Suprapubic skin (tissue), 4 donors: ENCODE measurements around the gene EEF1AKMT4. TPM values are rescaled to one million over a fixed set of nuclear protein-coding genes. Genes with fewer than 3 reads are reported as not detected.

Experiments
- DNase-seq, 2 donors: peaks; one replicate each; pipeline ENCODE4 v3.0.0-alpha.2; 2019; ENCODE audit warnings: low spot score in 2 of 2
- H3K27ac ChIP-seq: fragments of 200-600 bp; sonication (generic); one replicate; pipeline ENCODE4 v1.5.1; 2019
- H3K27me3 ChIP-seq: fragments of 200-600 bp; sonication (generic); one replicate; pipeline ENCODE4 v1.5.1; 2019
- H3K36me3 ChIP-seq: fragments of 200-600 bp; sonication (generic); one replicate; pipeline ENCODE4 v1.5.1; 2019
- H3K4me1 ChIP-seq: fragments of 200-600 bp; sonication (generic); one replicate; pipeline ENCODE4 v1.5.1; 2019
- H3K4me3 ChIP-seq: fragments of 200-600 bp; sonication (generic); one replicate; pipeline ENCODE4 v1.5.1; 2019; ENCODE audit warnings: mild to moderate bottlenecking
- H3K9me3 ChIP-seq: fragments of 200-600 bp; sonication (generic); one replicate; pipeline ENCODE4 v1.5.1; 2019
- EP300 ChIP-seq: sonication (generic); formaldehyde crosslinking; IDR thresholded peaks from one replicate; pipeline ENCODE4 v1.6.1; 2017; ENCODE audit warnings: antibody characterized with exemption
- POLR2A ChIP-seq, 2 donors: fragments of 450-650 bp; IDR thresholded peaks; one replicate each; pipeline ENCODE4 v1.6.1; 2017; ENCODE audit warnings: antibody characterized with exemption in 2 of 2, mild to moderate bottlenecking in 2 of 2, moderate library complexity in 2 of 2
- POLR2AphosphoS5 ChIP-seq, 3 donors: sonication (generic); formaldehyde crosslinking; IDR thresholded peaks; one replicate each; pipeline ENCODE4 v1.6.1; 2017; ENCODE audit warnings: antibody characterized with exemption in 3 of 3
- WGBS: methylation state at CpG from one replicate; pipeline ENCODE4 v1.1.5; 2018; 5-methylcytosine and 5-hydroxymethylcytosine counted together
- total RNA-seq, 4 donors: library from RNA; depleted of rRNA; stranded (reverse); fragments of >200 nt; gene quantifications; one replicate each; pipeline ENCODE4 v1.1.0, GENCODE V29; 2016
- TF ChIP-seq, protein P1 (sequence below), 2 donors: fragments of 200-600 bp in 1 of 2; fragments of 450-650 bp in 1 of 2; sonication (generic) in 1 of 2; IDR thresholded peaks; one replicate each; pipeline ENCODE4 v1.5.1; 2016 to 2019; ENCODE audit warnings: antibody characterized with exemption in 2 of 2, mild to moderate bottlenecking in 1 of 2, moderate library complexity in 1 of 2

EEF1AKMT4 gene
- total RNA-seq, 4 donors from 2014 or later = 4.3 to 11.8 (median 10.0) TPM

DNA sequence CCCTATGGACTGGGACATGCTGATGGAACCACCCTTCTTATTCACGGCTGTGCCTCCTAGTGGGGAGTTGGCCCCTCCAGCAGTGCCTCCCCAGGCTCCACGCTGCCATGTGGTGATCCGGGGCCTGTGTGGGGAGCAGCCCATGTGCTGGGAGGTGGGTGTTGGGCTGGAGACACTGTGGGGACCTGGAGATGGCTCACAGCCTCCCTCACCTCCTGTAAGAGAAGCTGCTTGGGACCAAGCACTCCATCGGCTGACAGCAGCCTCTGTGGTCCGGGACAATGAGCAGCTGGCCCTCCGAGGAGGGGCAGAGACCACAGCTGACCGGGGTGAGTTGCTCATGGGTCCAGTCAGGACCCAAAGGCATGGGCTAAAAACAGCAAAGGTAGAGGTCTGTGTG lies 9.8 kb upstream of the EEF1AKMT4 start:
- Histone ChIP-seq H3K9me3 (no peaks in the 10 kb centered on the region), H3K27ac (no peak overlapping the region), H3K4me3 (no peak overlapping the region), H3K27me3 (no peaks in the 10 kb centered on the region), H3K4me1 (peaks cover 8% of the 10 kb centered on the region), H3K36me3 (peaks cover 28% of the 10 kb centered on the region)
- TF ChIP-seq, protein P1, sequence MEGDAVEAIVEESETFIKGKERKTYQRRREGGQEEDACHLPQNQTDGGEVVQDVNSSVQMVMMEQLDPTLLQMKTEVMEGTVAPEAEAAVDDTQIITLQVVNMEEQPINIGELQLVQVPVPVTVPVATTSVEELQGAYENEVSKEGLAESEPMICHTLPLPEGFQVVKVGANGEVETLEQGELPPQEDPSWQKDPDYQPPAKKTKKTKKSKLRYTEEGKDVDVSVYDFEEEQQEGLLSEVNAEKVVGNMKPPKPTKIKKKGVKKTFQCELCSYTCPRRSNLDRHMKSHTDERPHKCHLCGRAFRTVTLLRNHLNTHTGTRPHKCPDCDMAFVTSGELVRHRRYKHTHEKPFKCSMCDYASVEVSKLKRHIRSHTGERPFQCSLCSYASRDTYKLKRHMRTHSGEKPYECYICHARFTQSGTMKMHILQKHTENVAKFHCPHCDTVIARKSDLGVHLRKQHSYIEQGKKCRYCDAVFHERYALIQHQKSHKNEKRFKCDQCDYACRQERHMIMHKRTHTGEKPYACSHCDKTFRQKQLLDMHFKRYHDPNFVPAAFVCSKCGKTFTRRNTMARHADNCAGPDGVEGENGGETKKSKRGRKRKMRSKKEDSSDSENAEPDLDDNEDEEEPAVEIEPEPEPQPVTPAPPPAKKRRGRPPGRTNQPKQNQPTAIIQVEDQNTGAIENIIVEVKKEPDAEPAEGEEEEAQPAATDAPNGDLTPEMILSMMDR (IDR thresholded peaks at IDR 0.05) = no peak
- TF ChIP-seq EP300 = no peak
- no peak for TF ChIP-seq POLR2A (IDR thresholded peaks at IDR 0.05)
- no peak for TF ChIP-seq POLR2AphosphoS5 (IDR thresholded peaks at IDR 0.05)
- no peak for DNase-seq
- 76% methylated on average over 4 of the region's 7 CpGs for WGBS

DNA sequence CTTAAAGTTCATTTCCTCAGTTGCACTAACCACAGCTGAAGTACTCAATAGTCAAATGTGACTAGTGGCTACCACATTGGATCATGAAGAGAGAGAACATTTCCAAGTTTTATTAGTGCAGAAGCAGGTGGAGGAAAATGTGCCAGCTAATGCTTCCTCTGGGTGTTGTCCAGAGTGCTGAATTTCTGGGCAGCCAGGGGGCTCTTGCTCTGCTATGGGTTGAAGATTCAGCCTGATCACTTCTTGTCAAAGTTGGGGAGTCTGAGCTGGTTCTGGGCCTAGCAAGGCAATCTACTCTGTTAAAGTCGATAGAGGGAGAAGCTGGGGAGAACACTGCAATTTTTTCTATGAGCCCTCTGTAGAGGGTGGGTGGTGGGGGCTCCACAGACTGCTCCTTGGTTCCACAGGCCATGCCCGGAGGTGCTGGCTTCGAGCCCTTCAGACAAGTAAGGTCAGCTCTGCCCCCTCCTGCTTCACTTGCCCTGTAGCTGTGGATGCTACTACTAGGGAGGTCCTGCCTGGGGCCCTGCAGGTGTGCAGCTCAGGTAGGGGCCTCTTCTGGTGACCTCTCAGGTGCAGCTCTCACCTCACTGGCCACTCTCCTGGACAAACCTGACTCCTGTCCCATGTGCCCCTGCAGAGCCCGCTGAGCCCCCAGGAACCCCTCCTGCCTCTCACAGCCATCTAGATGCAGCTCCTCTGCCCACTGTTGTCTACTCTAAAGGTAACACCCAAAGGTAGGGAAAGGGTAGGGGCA lies 8.9 kb upstream of the EEF1AKMT4 start:
- Histone ChIP-seq H3K27me3 (no peaks in the 10 kb centered on the region), H3K4me3 (no peak overlapping the region), H3K27ac (no peak overlapping the region), H3K4me1 (peaks cover 8% of the 10 kb centered on the region), H3K9me3 (no peaks in the 10 kb centered on the region), H3K36me3 (peaks cover 36% of the 10 kb centered on the region)
- no peak for DNase-seq
- 78% methylated on average over 4 of the region's 4 CpGs for WGBS
- TF ChIP-seq, protein P1 (IDR thresholded peaks at IDR 0.05) = no peak
- TF ChIP-seq POLR2A (IDR thresholded peaks at IDR 0.05) (no peak), POLR2AphosphoS5 (IDR thresholded peaks at IDR 0.05) (no peak)

DNA sequence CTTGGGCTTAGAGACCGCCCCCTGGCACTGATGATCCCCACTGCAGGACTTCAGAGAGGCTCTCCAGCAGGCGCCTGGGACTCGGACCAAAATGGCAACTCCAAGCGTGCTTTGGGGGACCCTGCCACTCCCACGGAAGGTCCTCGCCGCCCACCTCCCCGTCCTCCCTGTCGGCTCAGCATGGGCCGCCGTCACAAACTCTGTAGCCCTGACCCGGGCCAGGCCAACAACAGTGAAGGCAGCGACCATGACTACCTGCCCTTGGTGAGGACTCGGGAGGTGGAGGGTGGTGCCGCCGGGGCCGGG lies 8.4 kb upstream of the EEF1AKMT4 start:
- TF ChIP-seq EP300 (no peak), POLR2AphosphoS5 (IDR thresholded peaks at IDR 0.05) (no peak), POLR2A (IDR thresholded peaks at IDR 0.05) (no peak)
- TF ChIP-seq, protein P1 (IDR thresholded peaks at IDR 0.05) = no peak
- H3K4me3 ChIP-seq = no peak overlapping the region
- peaks cover 38% of the 10 kb centered on the region for H3K36me3 ChIP-seq
- WGBS = 36% methylated on average over 14 of the region's 17 CpGs
- H3K27me3 ChIP-seq = no peaks in the 10 kb centered on the region
- no peak for DNase-seq
- no peak overlapping the region for H3K27ac ChIP-seq
- H3K4me1 ChIP-seq = peaks cover 8% of the 10 kb centered on the region
- no peaks in the 10 kb centered on the region for H3K9me3 ChIP-seq

DNA sequence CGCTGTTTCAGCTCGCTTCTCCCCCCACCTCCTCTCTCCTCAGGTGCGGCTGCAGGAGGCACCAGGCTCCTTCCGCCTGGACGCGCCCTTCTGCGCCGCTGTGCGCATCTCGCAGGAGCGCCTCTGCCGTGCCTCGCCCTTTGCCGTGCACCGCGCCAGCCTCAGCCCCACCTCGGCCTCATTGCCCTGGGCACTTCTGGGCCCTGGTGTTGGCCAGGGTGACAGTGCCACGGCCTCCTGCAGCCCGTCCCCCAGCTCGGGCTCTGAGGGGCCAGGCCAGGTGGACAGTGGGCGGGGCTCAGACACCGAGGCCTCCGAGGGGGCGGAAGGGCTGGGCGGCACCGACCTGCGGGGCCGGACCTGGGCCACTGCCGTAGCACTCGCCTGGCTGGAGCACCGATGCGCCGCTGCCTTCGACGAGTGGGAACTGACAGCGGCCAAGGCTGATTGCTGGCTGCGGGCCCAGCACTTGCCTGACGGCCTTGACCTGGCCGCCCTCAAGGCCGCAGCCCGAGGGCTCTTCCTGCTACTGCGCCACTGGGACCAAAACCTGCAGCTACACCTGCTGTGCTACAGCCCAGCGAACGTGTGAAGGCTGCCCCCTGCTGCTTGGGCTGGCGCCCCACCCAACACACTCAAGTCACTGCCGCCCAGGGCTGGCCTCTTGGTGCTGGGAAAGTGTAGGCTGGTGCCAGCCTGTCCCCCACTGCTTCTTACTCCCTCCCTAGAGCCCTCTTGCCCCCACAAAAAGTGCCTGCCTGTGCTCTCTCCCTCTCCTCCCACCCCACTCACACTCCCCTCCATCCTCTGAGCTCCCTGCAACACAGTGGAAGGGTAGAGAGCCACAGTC lies 7.8 kb upstream of the EEF1AKMT4 start:
- Histone ChIP-seq H3K4me3 (peak overlapping the region; percentile 22), H3K27me3 (no peaks in the 10 kb centered on the region), H3K27ac (no peak overlapping the region), H3K4me1 (peaks cover 8% of the 10 kb centered on the region), H3K9me3 (no peaks in the 10 kb centered on the region), H3K36me3 (peaks cover 38% of the 10 kb centered on the region)
- DNase-seq = no peak
- WGBS = 37% methylated on average over 13 of the region's 46 CpGs
- TF ChIP-seq, protein P1 (IDR thresholded peaks at IDR 0.05) = peak in 1 of 2 donors; percentile 35
- no peak for TF ChIP-seq POLR2A (IDR thresholded peaks at IDR 0.05)
- no peak for TF ChIP-seq POLR2AphosphoS5 (IDR thresholded peaks at IDR 0.05)
- no peak for TF ChIP-seq EP300

DNA sequence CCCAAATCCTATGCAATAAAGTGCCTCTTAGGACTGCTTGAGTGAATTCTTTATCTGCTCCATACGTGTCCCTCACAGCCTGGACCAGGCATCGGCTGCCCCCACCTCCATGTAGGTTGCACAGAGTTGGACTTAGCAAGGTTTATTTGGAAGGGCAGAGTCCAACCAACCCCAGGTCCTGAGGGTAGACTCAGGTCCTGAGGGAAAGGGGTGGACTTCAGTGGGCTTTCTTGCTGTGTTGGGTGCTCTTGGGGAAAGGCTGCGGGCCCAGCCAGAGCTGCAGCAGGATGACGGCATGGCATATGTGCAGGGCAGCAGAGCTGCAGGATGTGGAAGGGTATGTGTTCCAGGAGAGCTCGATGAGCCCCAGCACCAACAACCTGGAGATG lies 7.2 kb upstream of the EEF1AKMT4 start:
- no peaks in the 10 kb centered on the region for H3K27me3 ChIP-seq
- 80% methylated on average over 4 of the region's 5 CpGs for WGBS
- peaks cover 38% of the 10 kb centered on the region for H3K36me3 ChIP-seq
- H3K27ac ChIP-seq = no peak overlapping the region
- H3K9me3 ChIP-seq = no peaks in the 10 kb centered on the region
- TF ChIP-seq POLR2A (IDR thresholded peaks at IDR 0.05) (no peak), POLR2AphosphoS5 (IDR thresholded peaks at IDR 0.05) (no peak), EP300 (no peak)
- TF ChIP-seq, protein P1 (IDR thresholded peaks at IDR 0.05) = no peak
- peaks cover 9% of the 10 kb centered on the region for H3K4me1 ChIP-seq
- DNase-seq = no peak
- H3K4me3 ChIP-seq = no peak overlapping the region
